Vagina (tissue), 2 donors: Measurements from ENCODE around the gene LTO1.

ENCODE experiments used
- CTCF ChIP-seq, 3 experiments: fragments of 450-650 bp in 2 of 3; fragments of 200-600 bp in 1 of 3; sonication (generic) in 1 of 3; IDR thresholded peaks; one replicate each; pipeline ENCODE4 v1.5.1; 2017 to 2019; ENCODE audit warnings: antibody characterized with exemption in 3 of 3, mild to moderate bottlenecking in 2 of 3, moderate library complexity in 2 of 3
- POLR2A ChIP-seq, 2 donors: fragments of 450-650 bp; IDR thresholded peaks; one replicate each; pipeline ENCODE4 v1.6.1; 2017; ENCODE audit warnings: antibody characterized with exemption in 2 of 2, mild to moderate bottlenecking in 2 of 2, moderate library complexity in 2 of 2
- POLR2AphosphoS5 ChIP-seq, 2 donors: sonication (generic); formaldehyde crosslinking; IDR thresholded peaks; one replicate each; pipeline ENCODE4 v1.9.0; 2017; ENCODE audit warnings: antibody characterized with exemption in 2 of 2, mild to moderate bottlenecking in 2 of 2, low read depth in 1 of 2; ENCODE audit not compliant: insufficient read depth in 1 of 2

DNA sequence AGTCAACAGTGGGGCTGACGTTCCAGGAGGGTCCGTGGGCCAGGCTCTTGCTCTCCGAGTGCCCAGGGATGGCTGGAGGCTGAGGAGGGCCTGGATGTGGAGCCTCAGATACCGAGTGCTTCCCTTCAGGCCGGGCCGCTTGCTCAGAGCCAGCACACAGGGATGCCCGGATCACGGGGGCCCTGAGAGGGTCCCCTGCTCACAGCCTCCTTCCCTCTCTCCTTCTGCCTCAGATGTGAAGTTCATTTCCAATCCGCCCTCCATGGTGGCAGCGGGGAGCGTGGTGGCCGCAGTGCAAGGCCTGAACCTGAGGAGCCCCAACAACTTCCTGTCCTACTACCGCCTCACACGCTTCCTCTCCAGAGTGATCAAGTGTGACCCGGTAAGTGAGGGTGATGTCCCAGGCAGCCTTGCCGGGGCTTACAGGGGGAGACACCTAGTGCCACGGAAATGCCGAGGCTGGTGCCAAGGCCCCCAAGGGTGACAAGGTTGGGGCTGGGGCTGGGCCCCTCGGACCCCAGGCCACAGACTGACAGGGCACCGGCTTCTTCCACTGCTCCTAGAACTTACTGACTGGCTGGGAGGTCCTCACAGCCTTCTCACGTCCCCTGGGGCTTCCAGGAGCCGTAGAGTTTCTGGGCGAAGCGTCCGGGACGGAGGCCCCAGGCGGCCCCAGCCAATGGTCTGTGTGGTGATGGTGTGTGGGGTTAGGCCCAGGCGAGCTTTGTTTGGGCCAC is 27.2 kb downstream of the LTO1 start:
- TF ChIP-seq POLR2AphosphoS5 (IDR thresholded peaks at IDR 0.05; ENCODE audit: insufficient read depth in 1 of 2, low read depth in 1 of 2) (no peak), POLR2A (IDR thresholded peaks at IDR 0.05) (no peak), CTCF (IDR thresholded peaks at IDR 0.05) (no peak)
